OCI-LY3 (cell line): ENCODE results near the gene SPINK8.

Experiments used
- H2AFZ ChIP-seq: fragments of 200-600, 300-600 bp; shearing (Covaris generic); 2 replicates; pipeline ENCODE4 v1.6.0; 2014; ENCODE audit warnings: antibody characterized with exemption, low read depth, low read length
- H3K27ac ChIP-seq: fragments of 200-600, 300-600 bp; sonication (generic); 2 replicates; pipeline ENCODE4 v1.5.1; 2014; ENCODE audit warnings: mild to moderate bottlenecking, low read length, moderate library complexity, mixed read lengths
- H3K27me3 ChIP-seq: fragments of 200-600, 300-600 bp; sonication (generic); 2 replicates; pipeline ENCODE4 v1.6.1; 2014; ENCODE audit warnings: low read depth, low read length, mixed read lengths
- H3K36me3 ChIP-seq: fragments of 200-600, 300-600 bp; sonication (generic); replicated peaks from 2 replicates; pipeline ENCODE3; 2014; ENCODE audit warnings: low read depth, low read length, mixed read lengths
- H3K4me1 ChIP-seq: fragments of 300-600, 200-600 bp; sonication (generic); 2 replicates; pipeline ENCODE4 v1.6.1; 2014; ENCODE audit warnings: low read length, mixed read lengths
- H3K4me2 ChIP-seq: fragments of 200-600, 300-600 bp; sonication (generic); 2 replicates; pipeline ENCODE4 v1.6.1; 2014; ENCODE audit warnings: low read length, mixed read lengths
- H3K4me3 ChIP-seq: fragments of 300-600, 200-600 bp; sonication (generic); 2 replicates; pipeline ENCODE4 v1.5.1; 2014; ENCODE audit warnings: antibody characterized with exemption, mild to moderate bottlenecking, low read length, moderate library complexity
- H3K79me2 ChIP-seq: fragments of 300-600, 200-600 bp; shearing (Covaris generic); 2 replicates; pipeline ENCODE4 v1.6.1; 2014; ENCODE audit warnings: mild to moderate bottlenecking, low read length, mixed read lengths
- H3K9ac ChIP-seq: fragments of 300-600, 200-600 bp; shearing (Covaris generic); 2 replicates; pipeline ENCODE4 v1.6.0; 2014; ENCODE audit warnings: mild to moderate bottlenecking, low read length, moderate library complexity
- H3K9me3 ChIP-seq: fragments of 200-600, 300-600 bp; shearing (Covaris generic); 2 replicates; pipeline ENCODE4 v1.6.1; 2014; ENCODE audit warnings: low read length, mixed read lengths; ENCODE audit not compliant: insufficient read depth
- H4K20me1 ChIP-seq: fragments of 200-600, 300-600 bp; sonication (generic); 2 replicates; pipeline ENCODE4 v1.6.1; 2016; ENCODE audit warnings: low read length, mixed read lengths; ENCODE audit not compliant: insufficient read depth
- EZH2phosphoT487 ChIP-seq: fragments of 200-600 bp; shearing (Covaris generic); IDR thresholded peaks from 2 replicates; pipeline ENCODE4 v1.6.1; 2018; ENCODE audit warnings: antibody characterized with exemption, mixed run types, low read depth
- TF ChIP-seq, protein P1 (sequence below): fragments of 200-600, 300-600 bp; sonication (generic); IDR thresholded peaks from 2 replicates; pipeline ENCODE4 v1.5.1; 2014; ENCODE audit warnings: antibody characterized with exemption, low read length, low read depth

The SPINK8 gene

DNA sequence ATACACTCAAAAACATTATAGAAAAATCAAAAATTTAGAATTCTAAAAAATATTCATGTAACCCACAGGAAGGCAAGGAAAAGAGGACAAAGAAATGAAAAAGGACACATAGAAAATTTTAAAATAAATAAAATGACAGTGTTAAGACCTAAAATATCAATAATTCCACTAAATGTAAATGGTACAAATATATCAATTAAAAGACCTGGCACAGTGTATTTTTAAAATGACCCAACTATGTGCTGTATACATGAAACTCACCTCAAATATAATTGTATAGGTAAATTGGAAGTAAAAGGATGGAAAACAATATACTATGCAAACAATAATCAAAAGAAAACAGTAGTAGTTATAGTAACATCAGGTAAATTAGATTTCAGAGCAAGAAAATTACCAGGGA, 28.5 kb upstream of the SPINK8 start:
- H3K4me3 ChIP-seq = no peak overlapping the region
- no peak overlapping the region for H3K9ac ChIP-seq
- H2AFZ ChIP-seq = no peak overlapping the region
- no peaks in the 10 kb centered on the region for H3K79me2 ChIP-seq
- TF ChIP-seq, protein P1, sequence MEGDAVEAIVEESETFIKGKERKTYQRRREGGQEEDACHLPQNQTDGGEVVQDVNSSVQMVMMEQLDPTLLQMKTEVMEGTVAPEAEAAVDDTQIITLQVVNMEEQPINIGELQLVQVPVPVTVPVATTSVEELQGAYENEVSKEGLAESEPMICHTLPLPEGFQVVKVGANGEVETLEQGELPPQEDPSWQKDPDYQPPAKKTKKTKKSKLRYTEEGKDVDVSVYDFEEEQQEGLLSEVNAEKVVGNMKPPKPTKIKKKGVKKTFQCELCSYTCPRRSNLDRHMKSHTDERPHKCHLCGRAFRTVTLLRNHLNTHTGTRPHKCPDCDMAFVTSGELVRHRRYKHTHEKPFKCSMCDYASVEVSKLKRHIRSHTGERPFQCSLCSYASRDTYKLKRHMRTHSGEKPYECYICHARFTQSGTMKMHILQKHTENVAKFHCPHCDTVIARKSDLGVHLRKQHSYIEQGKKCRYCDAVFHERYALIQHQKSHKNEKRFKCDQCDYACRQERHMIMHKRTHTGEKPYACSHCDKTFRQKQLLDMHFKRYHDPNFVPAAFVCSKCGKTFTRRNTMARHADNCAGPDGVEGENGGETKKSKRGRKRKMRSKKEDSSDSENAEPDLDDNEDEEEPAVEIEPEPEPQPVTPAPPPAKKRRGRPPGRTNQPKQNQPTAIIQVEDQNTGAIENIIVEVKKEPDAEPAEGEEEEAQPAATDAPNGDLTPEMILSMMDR = no peak
- TF ChIP-seq EZH2phosphoT487 = no peak
- 0 out of 2 replicates have a peak, but pooled peaks cover 5% of the 10 kb centered on the region for H3K27me3 ChIP-seq
- no peaks in the 10 kb centered on the region for H3K4me1 ChIP-seq
- H3K36me3 ChIP-seq = no peaks in the 10 kb centered on the region
- H3K27ac ChIP-seq = no peak overlapping the region
- H3K4me2 ChIP-seq = no peak overlapping the region
- no peaks in the 10 kb centered on the region for H4K20me1 ChIP-seq
- peaks cover 11% of the 10 kb centered on the region for H3K9me3 ChIP-seq

GRCh38 chr3:48356419-48356818, 23.0 kb upstream of the SPINK8 start:
- Histone ChIP-seq H3K36me3 (no peaks in the 10 kb centered on the region), H3K27me3 (0 out of 2 replicates have a peak, but pooled peaks cover 12% of the 10 kb centered on the region), H3K4me2 (no peak overlapping the region), H3K27ac (no peak overlapping the region), H3K9ac (no peak overlapping the region), H3K79me2 (no peaks in the 10 kb centered on the region), H3K4me1 (no peaks in the 10 kb centered on the region), H3K4me3 (no peak overlapping the region), H2AFZ (no peak overlapping the region), H4K20me1 (no peaks in the 10 kb centered on the region), H3K9me3 (peaks cover 6% of the 10 kb centered on the region)
- no peak for TF ChIP-seq EZH2phosphoT487
- TF ChIP-seq, protein P1 = no peak

GRCh38 chr3:48353987-48354386, 20.5 kb upstream of the SPINK8 start:
- Histone ChIP-seq H2AFZ (no peak overlapping the region), H3K4me3 (no peak overlapping the region), H3K4me2 (no peak overlapping the region), H3K9ac (no peak overlapping the region), H4K20me1 (no peaks in the 10 kb centered on the region), H3K27me3 (peaks cover 15% of the 10 kb centered on the region; the same call in 1 of the 2 replicates), H3K27ac (no peak overlapping the region), H3K36me3 (no peaks in the 10 kb centered on the region), H3K4me1 (no peaks in the 10 kb centered on the region), H3K9me3 (no peaks in the 10 kb centered on the region; the same call in 1 of the 2 replicates), H3K79me2 (no peaks in the 10 kb centered on the region)
- TF ChIP-seq, protein P1 = no peak
- no peak for TF ChIP-seq EZH2phosphoT487

DNA sequence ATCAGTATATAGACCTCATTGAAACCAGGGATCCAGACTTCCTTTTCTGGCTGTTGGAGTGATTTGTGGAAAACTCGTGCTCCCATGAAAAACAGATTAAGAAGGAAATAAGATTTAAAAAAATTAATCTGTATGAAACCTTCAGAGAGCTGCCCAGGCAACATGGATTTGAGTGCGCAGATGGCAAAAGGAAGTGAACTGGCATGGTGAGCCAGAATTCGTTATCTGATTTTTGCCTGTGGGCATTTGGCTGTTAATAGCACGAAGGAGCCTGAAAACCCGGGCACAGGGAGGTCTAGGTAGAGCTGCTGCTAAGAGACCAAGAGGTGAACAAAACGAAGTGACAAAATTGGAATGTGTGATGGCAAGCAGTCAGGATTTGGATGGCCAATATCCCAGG, 19.1 kb upstream of the SPINK8 start:
- no peaks in the 10 kb centered on the region for H3K9me3 ChIP-seq
- TF ChIP-seq, protein P1 = no peak
- TF ChIP-seq EZH2phosphoT487 = no peak
- H3K4me3 ChIP-seq = no peak overlapping the region
- no peak overlapping the region for H2AFZ ChIP-seq
- H3K27me3 ChIP-seq = peaks cover 15% of the 10 kb centered on the region; the same call in 1 of the 2 replicates
- H3K79me2 ChIP-seq = no peaks in the 10 kb centered on the region
- H3K9ac ChIP-seq = no peak overlapping the region
- no peak overlapping the region for H3K4me2 ChIP-seq
- H3K36me3 ChIP-seq = no peaks in the 10 kb centered on the region
- H3K4me1 ChIP-seq = no peaks in the 10 kb centered on the region
- no peaks in the 10 kb centered on the region for H4K20me1 ChIP-seq
- H3K27ac ChIP-seq = no peak overlapping the region
